Endothelial cell (in vitro differentiated cells): ENCODE measurements around the gene C3orf70. TPM values are rescaled to one million over a fixed set of nuclear protein-coding genes. Genes with fewer than 3 reads are reported as not detected.
"Not testable (repeated sequence)": the region's sequence is repeated elsewhere in the genome, so short reads cannot be mapped to it uniquely, and the experiment has no call there.

Experiments
- DNase-seq: peaks from one replicate; pipeline ENCODE4 v3.0.0; 2021; ENCODE audit warnings: low spot score
- H3K27ac Mint-ChIP-seq: one replicate; pipeline ENCODE4 v1.8.0; 2021; ENCODE audit warnings: mixed read lengths, inconsistent platforms; ENCODE audit not compliant: unreplicated experiment
- H3K27me3 Mint-ChIP-seq: one replicate; pipeline ENCODE4 v1.8.0; 2021; ENCODE audit warnings: mild to moderate bottlenecking, moderate library complexity, mixed read lengths, inconsistent platforms; ENCODE audit not compliant: unreplicated experiment
- H3K36me3 Mint-ChIP-seq: one replicate; pipeline ENCODE4 v1.8.0; 2021; ENCODE audit warnings: mild to moderate bottlenecking, low read depth, mixed read lengths, inconsistent platforms; ENCODE audit not compliant: unreplicated experiment
- H3K4me1 Mint-ChIP-seq: one replicate; pipeline ENCODE4 v1.8.0; 2021; ENCODE audit warnings: mild to moderate bottlenecking, mixed read lengths, inconsistent platforms; ENCODE audit not compliant: unreplicated experiment
- H3K4me3 Mint-ChIP-seq: one replicate; pipeline ENCODE4 v1.8.0; 2021; ENCODE audit warnings: mild to moderate bottlenecking, mixed read lengths, inconsistent platforms; ENCODE audit not compliant: unreplicated experiment
- H3K9me3 Mint-ChIP-seq: one replicate; pipeline ENCODE4 v1.8.0; 2021; ENCODE audit warnings: mixed read lengths, inconsistent platforms; ENCODE audit not compliant: unreplicated experiment
- total RNA-seq: library from RNA; stranded (reverse); fragmentation: NEBNext Ultra II Directional; extraction: Animal tissue kit (Norgen Biotek cat#: 25700); gene quantifications from one replicate; pipeline ENCODE4 v1.2.1, GENCODE V29; 2021; ENCODE audit not compliant: unreplicated experiment
- TF ChIP-seq, protein P1 (sequence below): fragments of 200-600 bp; sonication (generic); IDR thresholded peaks from one replicate; pipeline ENCODE4 v1.5.0; 2021; ENCODE audit warnings: antibody characterized with exemption; ENCODE audit not compliant: unreplicated experiment

Gene C3orf70
- total RNA-seq, 1 donor from 2014 or later, result 1.4 TPM

DNA sequence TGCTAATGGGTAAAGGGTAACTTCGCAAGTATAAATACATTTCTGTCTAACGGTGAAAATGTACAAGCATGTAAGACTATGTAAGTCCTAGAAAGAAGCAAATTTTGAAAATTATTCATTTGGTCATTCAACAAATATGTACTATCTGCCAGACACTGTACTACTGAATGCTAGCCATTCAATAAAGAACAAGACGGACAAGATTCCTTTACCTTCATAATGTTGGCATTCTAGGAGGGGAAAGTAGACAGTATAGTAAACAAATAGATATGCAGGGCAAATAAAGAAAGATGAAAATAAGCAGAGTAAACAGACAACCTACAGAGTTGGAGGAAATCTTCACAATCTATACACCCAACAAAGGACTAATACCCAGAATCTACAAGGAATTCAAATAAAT is 32.7 kb downstream of the C3orf70 start:
- H3K27me3 Mint-ChIP-seq, result no peaks in the 10 kb centered on the region
- H3K9me3 Mint-ChIP-seq, result no peaks in the 10 kb centered on the region
- DNase-seq, result no peak
- H3K4me3 Mint-ChIP-seq, result no peak overlapping the region
- H3K36me3 Mint-ChIP-seq, result no peaks in the 10 kb centered on the region
- TF ChIP-seq, protein P1, sequence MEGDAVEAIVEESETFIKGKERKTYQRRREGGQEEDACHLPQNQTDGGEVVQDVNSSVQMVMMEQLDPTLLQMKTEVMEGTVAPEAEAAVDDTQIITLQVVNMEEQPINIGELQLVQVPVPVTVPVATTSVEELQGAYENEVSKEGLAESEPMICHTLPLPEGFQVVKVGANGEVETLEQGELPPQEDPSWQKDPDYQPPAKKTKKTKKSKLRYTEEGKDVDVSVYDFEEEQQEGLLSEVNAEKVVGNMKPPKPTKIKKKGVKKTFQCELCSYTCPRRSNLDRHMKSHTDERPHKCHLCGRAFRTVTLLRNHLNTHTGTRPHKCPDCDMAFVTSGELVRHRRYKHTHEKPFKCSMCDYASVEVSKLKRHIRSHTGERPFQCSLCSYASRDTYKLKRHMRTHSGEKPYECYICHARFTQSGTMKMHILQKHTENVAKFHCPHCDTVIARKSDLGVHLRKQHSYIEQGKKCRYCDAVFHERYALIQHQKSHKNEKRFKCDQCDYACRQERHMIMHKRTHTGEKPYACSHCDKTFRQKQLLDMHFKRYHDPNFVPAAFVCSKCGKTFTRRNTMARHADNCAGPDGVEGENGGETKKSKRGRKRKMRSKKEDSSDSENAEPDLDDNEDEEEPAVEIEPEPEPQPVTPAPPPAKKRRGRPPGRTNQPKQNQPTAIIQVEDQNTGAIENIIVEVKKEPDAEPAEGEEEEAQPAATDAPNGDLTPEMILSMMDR, result no peak
- H3K27ac Mint-ChIP-seq, result no peak overlapping the region
- H3K4me1 Mint-ChIP-seq, result no peaks in the 10 kb centered on the region

DNA sequence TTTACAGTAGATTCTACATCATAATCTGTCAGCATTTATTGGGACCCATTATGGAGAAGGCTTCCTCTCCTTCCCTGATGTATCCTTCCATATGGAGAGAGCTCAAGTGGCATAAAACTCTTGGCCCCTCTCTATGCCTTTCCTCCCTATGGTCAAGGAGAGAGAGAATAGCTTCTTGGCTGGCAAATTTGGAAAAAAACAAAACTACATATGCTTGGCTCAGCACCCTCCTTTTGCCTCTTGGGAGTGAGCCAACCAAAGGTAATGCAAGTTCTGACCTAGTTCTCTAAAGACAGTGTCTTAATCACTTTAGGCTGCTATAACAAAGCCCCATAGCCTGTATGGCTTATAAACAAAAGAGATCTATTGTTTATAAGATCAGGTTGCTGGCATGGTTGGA is 37.5 kb downstream of the C3orf70 start:
- no peaks in the 10 kb centered on the region for H3K9me3 Mint-ChIP-seq
- H3K27me3 Mint-ChIP-seq, result no peaks in the 10 kb centered on the region

DNA sequence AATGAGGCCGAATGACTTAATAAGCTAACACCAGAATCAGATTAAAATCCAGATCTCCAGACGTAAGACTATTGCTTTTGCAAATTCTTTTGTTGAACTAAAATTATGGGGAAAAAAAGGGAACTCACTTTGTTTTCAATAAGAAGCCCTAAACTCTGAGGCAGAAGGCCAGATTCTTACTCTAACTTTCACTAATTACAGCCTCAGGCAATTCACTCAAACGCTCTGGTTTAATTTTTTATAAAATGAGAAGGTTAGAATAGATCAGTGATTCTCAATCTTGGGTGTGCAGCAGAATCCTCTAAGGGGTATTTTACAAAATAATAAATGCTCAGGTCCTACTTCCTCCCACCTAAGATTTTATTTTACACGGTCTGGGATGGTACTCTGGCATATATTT is 38.1 kb downstream of the C3orf70 start:
- Mint-ChIP-seq H3K27ac (no peak overlapping the region), H3K4me1 (no peaks in the 10 kb centered on the region), H3K9me3 (no peaks in the 10 kb centered on the region), H3K27me3 (no peaks in the 10 kb centered on the region), H3K4me3 (no peak overlapping the region), H3K36me3 (peaks cover under 1% of the 10 kb centered on the region)
- TF ChIP-seq, protein P1, result no peak
- DNase-seq, result no peak

More for the DNA sequence above, 37.5 kb downstream of the C3orf70 start:
- TF ChIP-seq, protein P1, result no peak
- DNase-seq, result no peak
- Mint-ChIP-seq H3K4me3 (no peak overlapping the region), H3K36me3 (no peaks in the 10 kb centered on the region), H3K4me1 (no peaks in the 10 kb centered on the region), H3K27ac (no peak overlapping the region)

DNA sequence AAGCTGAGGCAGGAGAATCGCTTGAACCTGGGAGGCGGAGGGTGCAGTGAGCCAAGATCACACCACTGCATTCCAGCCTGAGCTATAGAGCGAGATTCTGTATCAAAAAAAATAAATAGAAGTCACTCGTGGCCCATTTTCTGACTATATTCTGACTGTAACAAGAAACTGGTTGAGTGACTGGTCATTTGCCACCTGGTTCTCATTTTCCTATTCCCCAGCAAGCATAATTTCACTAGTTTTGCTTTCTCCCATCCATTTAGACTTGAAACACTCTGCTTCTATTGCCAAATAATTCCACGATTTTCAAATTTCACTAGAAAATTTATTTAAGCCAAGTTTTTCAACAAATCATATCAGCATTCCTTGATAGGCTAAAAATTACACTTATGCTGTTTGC is 40.7 kb downstream of the C3orf70 start:
- Mint-ChIP-seq H3K27ac (no peak overlapping the region), H3K4me1 (no peaks in the 10 kb centered on the region), H3K27me3 (no peaks in the 10 kb centered on the region), H3K4me3 (no peak overlapping the region), H3K36me3 (peaks cover 3% of the 10 kb centered on the region), H3K9me3 (no peaks in the 10 kb centered on the region)
- TF ChIP-seq, protein P1, result no peak
- no peak for DNase-seq

DNA sequence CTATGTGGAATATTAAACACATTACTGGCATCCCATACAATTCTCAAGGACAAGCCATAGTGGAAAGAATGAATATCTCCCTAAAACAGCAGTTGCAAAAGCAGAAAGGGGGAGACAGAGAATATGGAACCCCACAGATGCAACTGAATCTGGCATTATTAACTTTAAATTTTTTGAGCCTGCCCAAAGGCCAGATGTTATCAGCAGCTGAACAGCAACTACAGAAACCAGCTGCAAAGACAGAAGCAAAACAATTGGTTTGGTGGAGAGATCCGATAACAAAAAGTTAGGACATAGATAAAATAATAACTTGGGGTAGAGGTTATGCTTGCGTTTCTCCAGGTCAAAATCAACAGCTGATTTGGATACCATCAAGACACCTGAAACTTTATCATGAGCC is 43.8 kb downstream of the C3orf70 start:
- not testable (repeated sequence) for H3K27me3 Mint-ChIP-seq, H3K4me3 Mint-ChIP-seq, DNase-seq, H3K4me1 Mint-ChIP-seq, H3K9me3 Mint-ChIP-seq, H3K27ac Mint-ChIP-seq
- peaks cover 15% of the 10 kb centered on the region for H3K36me3 Mint-ChIP-seq

DNA sequence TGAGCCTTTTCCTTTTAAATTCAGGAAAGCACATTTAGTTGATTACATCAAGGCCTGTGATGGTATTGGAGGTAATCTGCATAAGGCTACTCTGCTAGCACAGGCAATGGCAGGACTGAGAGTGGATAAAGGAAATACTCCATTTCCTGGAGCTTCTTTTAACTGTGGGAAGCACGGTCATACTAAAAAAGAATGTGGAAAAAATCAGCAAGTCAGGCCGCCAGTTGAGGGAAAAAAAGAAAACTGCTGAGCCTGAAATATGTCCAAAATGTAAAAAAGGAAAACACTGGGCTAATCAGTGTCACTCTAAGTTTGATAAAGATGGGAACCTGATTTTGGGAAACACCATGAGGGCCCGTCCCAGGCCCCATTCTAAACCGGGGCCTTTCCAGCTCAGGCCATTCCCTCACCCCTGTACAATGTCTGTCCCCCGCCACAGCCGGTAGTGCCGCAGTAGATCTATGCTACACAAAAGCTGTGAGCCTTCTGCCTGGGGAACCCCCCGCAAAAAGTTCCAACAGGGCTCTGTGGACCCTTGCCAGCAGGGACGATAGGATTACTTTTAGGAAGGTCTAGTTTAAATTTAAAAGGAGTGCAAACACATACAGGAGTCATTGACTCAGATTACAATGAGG is 46.5 kb downstream of the C3orf70 start:
- not testable (repeated sequence) for H3K4me3 Mint-ChIP-seq, DNase-seq, H3K4me1 Mint-ChIP-seq, H3K9me3 Mint-ChIP-seq, H3K27me3 Mint-ChIP-seq
- Mint-ChIP-seq H3K27ac (peak overlapping the region; percentile 58), H3K36me3 (peaks cover 26% of the 10 kb centered on the region)
